Vagina (tissue), 2 donors: ENCODE measurements around the gene ACVR2B. TPM values are rescaled to one million over a fixed set of nuclear protein-coding genes. Genes with fewer than 3 reads are reported as not detected.
A peak's percentile ranks its signal among the peaks of the same experiment; 100 is the strongest.

ENCODE experiments used
- DNase-seq, 2 donors: peaks; one replicate each; pipeline ENCODE4 v3.0.0-alpha.2; 2017; ENCODE audit errors: extremely low spot score in 2 of 2
- H3K27ac ChIP-seq: fragments of 200-600 bp; sonication (generic); one replicate; pipeline ENCODE4 v1.5.1; 2019
- H3K27me3 ChIP-seq: fragments of 200-600 bp; sonication (generic); one replicate; pipeline ENCODE4 v1.5.1; 2019
- H3K36me3 ChIP-seq, 2 donors: fragments of 200-600 bp; sonication (generic); one replicate each; pipeline ENCODE4 v1.5.1; 2017 to 2019
- H3K4me1 ChIP-seq: fragments of 200-600 bp; sonication (generic); one replicate; pipeline ENCODE4 v1.5.1; 2019
- H3K4me3 ChIP-seq, 2 donors: fragments of 200-600 bp; sonication (generic); 1 replicate in 1 of 2; 2 replicates in 1 of 2; pipeline ENCODE4 v1.5.1; 2016 to 2019
- H3K9me3 ChIP-seq: fragments of 200-600 bp; sonication (generic); one replicate; pipeline ENCODE4 v1.5.1; 2019
- POLR2A ChIP-seq, 2 donors: fragments of 450-650 bp; IDR thresholded peaks; one replicate each; pipeline ENCODE4 v1.6.1; 2017; ENCODE audit warnings: antibody characterized with exemption in 2 of 2, mild to moderate bottlenecking in 2 of 2, moderate library complexity in 2 of 2
- POLR2AphosphoS5 ChIP-seq, 2 donors: sonication (generic); formaldehyde crosslinking; IDR thresholded peaks; one replicate each; pipeline ENCODE4 v1.9.0; 2017; ENCODE audit warnings: antibody characterized with exemption in 2 of 2, mild to moderate bottlenecking in 2 of 2, low read depth in 1 of 2; ENCODE audit not compliant: insufficient read depth in 1 of 2
- intact Hi-C: fragments of 100-400 bp; cut with DNase I; formaldehyde crosslinking; loops from one replicate; pipeline ENCODE4 v1.15.1; 2023
- total RNA-seq: library from RNA; depleted of rRNA; stranded (reverse); fragments of >200 nt; gene quantifications from one replicate; pipeline ENCODE4 v1.2.3, GENCODE V29; 2016
- TF ChIP-seq, protein P1 (sequence below), 3 experiments: fragments of 450-650 bp in 2 of 3; fragments of 200-600 bp in 1 of 3; sonication (generic) in 1 of 3; IDR thresholded peaks; one replicate each; pipeline ENCODE4 v1.5.1; 2017 to 2019; ENCODE audit warnings: antibody characterized with exemption in 3 of 3, mild to moderate bottlenecking in 2 of 3, moderate library complexity in 2 of 3

Gene ACVR2B
- total RNA-seq, 1 donor from 2014 or later = 3.7 TPM

DNA sequence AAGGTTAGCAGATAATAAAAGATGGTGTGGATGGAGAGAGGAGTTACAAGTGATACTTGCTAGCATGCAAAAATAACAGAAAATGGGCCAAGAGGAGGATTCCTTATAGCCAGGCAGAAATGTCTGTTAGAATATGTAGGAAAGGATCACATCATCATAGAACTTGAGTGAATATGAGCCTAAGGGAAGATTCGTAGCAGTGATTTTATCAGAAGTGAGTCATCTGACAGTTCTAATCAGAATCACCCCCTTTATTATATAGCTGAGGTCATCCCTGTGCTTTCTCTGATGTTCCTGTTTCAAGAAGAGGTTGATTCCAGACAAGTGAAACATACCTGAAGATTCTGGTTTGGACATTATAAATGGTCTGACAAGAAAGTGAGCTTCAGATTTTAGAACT, 65.3 kb downstream of the ACVR2B start:
- H3K4me3 ChIP-seq = no peak overlapping the region
- H3K27me3 ChIP-seq = no peaks in the 10 kb centered on the region
- DNase-seq = no peak
- no peaks in the 10 kb centered on the region for H3K9me3 ChIP-seq
- H3K27ac ChIP-seq = no peak overlapping the region
- H3K36me3 ChIP-seq = peaks cover 0 to 4% of the 10 kb centered on the region in 2 donors
- intact Hi-C loops = no loop called here
- H3K4me1 ChIP-seq = no peaks in the 10 kb centered on the region
- no peak for TF ChIP-seq POLR2A (IDR thresholded peaks at IDR 0.05)
- no peak for TF ChIP-seq POLR2AphosphoS5 (IDR thresholded peaks at IDR 0.05; ENCODE audit: insufficient read depth in 1 of 2, low read depth in 1 of 2)
- TF ChIP-seq, protein P1, sequence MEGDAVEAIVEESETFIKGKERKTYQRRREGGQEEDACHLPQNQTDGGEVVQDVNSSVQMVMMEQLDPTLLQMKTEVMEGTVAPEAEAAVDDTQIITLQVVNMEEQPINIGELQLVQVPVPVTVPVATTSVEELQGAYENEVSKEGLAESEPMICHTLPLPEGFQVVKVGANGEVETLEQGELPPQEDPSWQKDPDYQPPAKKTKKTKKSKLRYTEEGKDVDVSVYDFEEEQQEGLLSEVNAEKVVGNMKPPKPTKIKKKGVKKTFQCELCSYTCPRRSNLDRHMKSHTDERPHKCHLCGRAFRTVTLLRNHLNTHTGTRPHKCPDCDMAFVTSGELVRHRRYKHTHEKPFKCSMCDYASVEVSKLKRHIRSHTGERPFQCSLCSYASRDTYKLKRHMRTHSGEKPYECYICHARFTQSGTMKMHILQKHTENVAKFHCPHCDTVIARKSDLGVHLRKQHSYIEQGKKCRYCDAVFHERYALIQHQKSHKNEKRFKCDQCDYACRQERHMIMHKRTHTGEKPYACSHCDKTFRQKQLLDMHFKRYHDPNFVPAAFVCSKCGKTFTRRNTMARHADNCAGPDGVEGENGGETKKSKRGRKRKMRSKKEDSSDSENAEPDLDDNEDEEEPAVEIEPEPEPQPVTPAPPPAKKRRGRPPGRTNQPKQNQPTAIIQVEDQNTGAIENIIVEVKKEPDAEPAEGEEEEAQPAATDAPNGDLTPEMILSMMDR (IDR thresholded peaks at IDR 0.05) = no peak

DNA sequence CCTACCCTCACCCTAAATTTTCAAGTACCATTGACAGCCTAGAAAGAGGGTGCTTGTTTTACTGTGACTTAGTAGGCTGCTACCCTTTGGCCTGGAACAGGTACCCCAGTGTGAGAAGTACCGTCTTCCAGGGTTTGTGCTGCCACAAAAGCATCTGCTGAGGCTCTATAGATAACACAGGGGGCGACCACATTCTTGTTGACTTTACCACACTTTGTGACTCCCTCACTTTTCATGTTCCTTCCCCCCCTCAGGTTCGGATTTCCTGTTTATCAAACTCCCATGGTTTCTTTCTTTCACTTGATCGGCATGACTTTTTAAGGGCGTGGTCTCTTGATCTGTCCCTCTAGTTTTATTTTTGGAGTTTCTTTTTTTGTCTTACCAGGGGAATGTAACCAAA, 66.0 kb downstream of the ACVR2B start:
- H3K27ac ChIP-seq = no peak overlapping the region
- TF ChIP-seq, protein P1 (IDR thresholded peaks at IDR 0.05) = no peak
- TF ChIP-seq POLR2A (IDR thresholded peaks at IDR 0.05) = no peak
- TF ChIP-seq POLR2AphosphoS5 (IDR thresholded peaks at IDR 0.05; ENCODE audit: insufficient read depth in 1 of 2, low read depth in 1 of 2) = no peak
- H3K27me3 ChIP-seq = no peaks in the 10 kb centered on the region
- intact Hi-C loops = no loop called here
- no peaks in the 10 kb centered on the region for H3K4me1 ChIP-seq
- H3K4me3 ChIP-seq = no peak overlapping the region
- no peak for DNase-seq
- H3K36me3 ChIP-seq = peaks cover 0 to 11% of the 10 kb centered on the region in 2 donors
- H3K9me3 ChIP-seq = no peaks in the 10 kb centered on the region

DNA sequence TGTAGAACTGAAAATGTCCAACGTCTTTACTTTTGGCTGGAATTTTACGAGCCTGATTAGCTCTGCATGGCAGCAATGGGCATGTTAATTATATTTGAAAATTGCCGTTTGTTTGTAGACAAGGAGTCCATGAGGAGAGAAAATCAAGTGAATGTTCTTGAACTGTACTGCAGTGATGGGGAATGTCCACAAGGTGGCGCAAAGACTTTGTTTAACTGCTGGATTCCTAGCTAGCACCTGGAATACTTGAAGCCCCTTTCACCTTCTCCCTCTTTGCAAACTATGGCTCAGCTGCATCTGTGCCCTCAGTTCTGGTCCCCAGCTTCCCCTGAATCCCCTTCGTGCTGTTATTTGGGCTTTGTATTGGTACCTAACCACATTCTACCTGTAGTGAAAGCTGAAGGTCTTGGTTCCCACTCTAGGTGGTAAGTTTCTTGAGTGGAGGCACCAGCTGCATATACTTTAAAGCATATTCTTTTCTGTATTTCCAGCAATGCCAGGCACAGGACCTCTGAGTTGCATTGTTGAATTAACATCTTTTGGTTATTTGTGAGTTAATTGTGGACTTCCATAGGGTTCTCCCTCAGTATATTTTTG, 67.8 kb downstream of the ACVR2B start:
- no peak for TF ChIP-seq POLR2AphosphoS5 (IDR thresholded peaks at IDR 0.05; ENCODE audit: insufficient read depth in 1 of 2, low read depth in 1 of 2)
- TF ChIP-seq, protein P1 (IDR thresholded peaks at IDR 0.05) = peak; percentile 85 to 97 (median 90)
- no peak overlapping the region for H3K27ac ChIP-seq
- H3K27me3 ChIP-seq = no peaks in the 10 kb centered on the region
- intact Hi-C loops = no loop called here
- no peaks in the 10 kb centered on the region for H3K4me1 ChIP-seq
- no peaks in the 10 kb centered on the region for H3K9me3 ChIP-seq
- no peak overlapping the region for H3K4me3 ChIP-seq
- peaks cover 0 to 20% of the 10 kb centered on the region in 2 donors for H3K36me3 ChIP-seq
- no peak for DNase-seq

DNA sequence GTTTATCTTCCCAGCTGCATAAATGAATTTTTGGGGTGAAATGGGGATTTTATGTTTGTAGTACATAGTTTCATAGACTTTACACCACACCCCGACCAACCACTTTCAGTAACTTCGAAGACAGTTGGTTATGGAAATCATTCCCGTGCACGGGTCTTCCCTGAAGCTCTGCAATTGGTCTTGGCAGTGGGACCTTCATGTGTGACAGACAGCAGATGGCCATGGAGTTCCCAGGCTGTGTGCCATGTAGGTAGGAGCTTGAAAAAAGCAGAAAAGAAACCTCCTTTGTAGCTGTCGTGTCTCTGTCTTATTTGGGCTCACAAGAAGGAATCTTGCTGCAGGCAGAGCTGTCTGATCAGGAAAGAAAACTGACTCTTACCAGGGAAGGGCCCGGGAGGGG, 68.3 kb downstream of the ACVR2B start:
- H3K27ac ChIP-seq = no peak overlapping the region
- H3K27me3 ChIP-seq = no peaks in the 10 kb centered on the region
- H3K4me1 ChIP-seq = no peaks in the 10 kb centered on the region
- H3K9me3 ChIP-seq = no peaks in the 10 kb centered on the region
- H3K4me3 ChIP-seq = no peak overlapping the region
- DNase-seq = no peak
- TF ChIP-seq POLR2A (IDR thresholded peaks at IDR 0.05) (no peak), POLR2AphosphoS5 (IDR thresholded peaks at IDR 0.05; ENCODE audit: insufficient read depth in 1 of 2, low read depth in 1 of 2) (no peak)
- TF ChIP-seq, protein P1 (IDR thresholded peaks at IDR 0.05) = no peak
- H3K36me3 ChIP-seq = peaks cover 0 to 20% of the 10 kb centered on the region in 2 donors
- intact Hi-C loops = no loop called here

DNA sequence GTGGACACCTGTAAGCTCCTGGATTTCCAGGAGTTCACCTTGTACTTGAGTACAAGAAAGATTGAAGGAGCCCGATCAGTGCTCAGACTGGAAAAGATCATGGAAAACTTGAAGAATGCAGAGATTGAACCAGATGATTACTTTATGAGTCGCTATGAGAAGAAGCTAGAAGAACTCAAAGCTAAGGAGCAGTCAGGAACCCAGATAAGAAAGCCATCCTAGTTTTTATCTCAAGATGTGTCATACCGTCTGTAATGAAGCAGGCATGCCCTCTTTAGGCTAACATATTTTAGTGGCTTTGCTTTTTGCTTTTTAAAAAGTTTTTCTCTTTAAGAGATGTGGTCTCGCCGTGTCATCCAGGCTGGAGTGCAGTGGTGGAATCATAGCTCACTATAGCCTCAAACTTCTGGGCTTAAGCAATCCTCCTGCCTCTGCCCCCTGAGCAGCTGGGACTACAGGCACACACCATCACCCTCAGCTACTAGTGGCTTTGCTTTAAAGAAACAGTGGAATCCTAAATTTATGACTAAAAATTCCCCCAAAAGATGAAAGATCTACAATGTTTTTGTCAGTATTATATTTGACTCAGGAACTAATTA, 70.5 kb downstream of the ACVR2B start:
- TF ChIP-seq POLR2AphosphoS5 (IDR thresholded peaks at IDR 0.05; ENCODE audit: insufficient read depth in 1 of 2, low read depth in 1 of 2) (no peak), POLR2A (IDR thresholded peaks at IDR 0.05) (no peak)
- TF ChIP-seq, protein P1 (IDR thresholded peaks at IDR 0.05) = no peak
- H3K27me3 ChIP-seq = no peaks in the 10 kb centered on the region
- no peak overlapping the region for H3K27ac ChIP-seq
- peaks cover 0 to 20% of the 10 kb centered on the region in 2 donors for H3K36me3 ChIP-seq
- DNase-seq = no peak
- intact Hi-C loops = no loop called here
- H3K9me3 ChIP-seq = no peaks in the 10 kb centered on the region
- no peaks in the 10 kb centered on the region for H3K4me1 ChIP-seq
- H3K4me3 ChIP-seq = no peak overlapping the region
